Esophagus muscularis mucosa (tissue), 4 donors: ENCODE data around the gene RBM25. TPM values are rescaled to one million over a fixed set of nuclear protein-coding genes. Genes with fewer than 3 reads are reported as not detected.

ENCODE experiments used
- DNase-seq: peaks from one replicate; pipeline ENCODE4 v3.0.0-alpha.2; 2017; ENCODE audit errors: extremely low spot score
- H3K27ac ChIP-seq, 4 donors: fragments of 200-600 bp; sonication (generic); replicated peaks in 1 of 4; 1 replicate in 3 of 4; 2 replicates in 1 of 4; pipeline ENCODE4 v1.5.1; 2016 to 2019; ENCODE audit warnings: mild to moderate bottlenecking in 1 of 4
- H3K27me3 ChIP-seq, 4 donors: fragments of 200-600 bp; sonication (generic); one replicate each; pipeline versions ENCODE4 v1.5.1 to v1.6.0; 2016 to 2019
- H3K36me3 ChIP-seq, 4 donors: fragments of 200-600 bp; sonication (generic); one replicate each; pipeline ENCODE4 v1.5.1; 2016 to 2019
- H3K4me1 ChIP-seq, 4 donors: fragments of 200-600 bp; sonication (generic); one replicate each; pipeline ENCODE4 v1.5.1; 2016 to 2019
- H3K4me3 ChIP-seq, 4 donors: fragments of 200-600 bp; sonication (generic); 1 replicate in 2 of 4; 2 replicates in 2 of 4; pipeline ENCODE4 v1.5.1; 2016 to 2019; ENCODE audit warnings: mild to moderate bottlenecking in 4 of 4, moderate library complexity in 1 of 4
- H3K9me3 ChIP-seq, 4 donors: fragments of 200-600 bp; sonication (generic); 1 replicate in 3 of 4; 2 replicates in 1 of 4; pipeline ENCODE4 v1.5.1; 2016 to 2019
- CTCF ChIP-seq, 3 experiments: fragments of 200-600 bp in 2 of 3; fragments of 450-650 bp in 1 of 3; sonication (generic) in 2 of 3; IDR thresholded peaks; one replicate each; pipeline ENCODE4 v1.5.1; 2017 to 2019; ENCODE audit warnings: antibody characterized with exemption in 3 of 3, mild to moderate bottlenecking in 2 of 3, moderate library complexity in 1 of 3
- EP300 ChIP-seq: sonication (generic); formaldehyde crosslinking; IDR thresholded peaks from one replicate; pipeline ENCODE4 v1.6.1; 2017; ENCODE audit warnings: antibody characterized with exemption
- POLR2A ChIP-seq: fragments of 450-650 bp; IDR thresholded peaks from one replicate; pipeline ENCODE4 v1.6.1; 2017; ENCODE audit warnings: antibody characterized with exemption, moderate library complexity, mild to moderate bottlenecking, low read depth
- POLR2AphosphoS5 ChIP-seq, 2 donors: sonication (generic); formaldehyde crosslinking; IDR thresholded peaks; one replicate each; pipeline ENCODE4 v1.6.1; 2017; ENCODE audit warnings: antibody characterized with exemption in 2 of 2
- WGBS: methylation state at CpG from one replicate; pipeline ENCODE4 v1.1.5; 2018; 5-methylcytosine and 5-hydroxymethylcytosine counted together
- intact Hi-C: fragments of 100-400 bp; cut with DNase I; formaldehyde crosslinking; loops from one replicate; pipeline ENCODE4 v1.15.1; 2023
- small RNA-seq, 3 donors: library from RNA; depleted of rRNA; stranded (forward); fragments of <200 nt; gene quantifications; one replicate each; pipeline ENCODE3, GENCODE V24; 2016
- total RNA-seq, 4 donors: library from RNA; depleted of rRNA; stranded (reverse); fragments of >200 nt; gene quantifications; one replicate each; pipeline versions ENCODE4 v1.1.0 to v1.2.1, GENCODE V29; 2016

Gene RBM25
- total RNA-seq, 4 donors from 2014 or later, result 25.6 to 44.0 (median 35.1) TPM

GRCh38 chr14:73173092-73173735 lies 114.9 kb downstream of the RBM25 start:
- Histone ChIP-seq H3K9me3 (no peaks in the 10 kb centered on the region), H3K36me3 (peaks cover 45 to 87% (median 75%) of the 10 kb centered on the region in 4 donors), H3K27ac (no peak overlapping the region), H3K4me1 (no peaks in the 10 kb centered on the region), H3K4me3 (no peak overlapping the region), H3K27me3 (no peaks in the 10 kb centered on the region)
- TF ChIP-seq POLR2A (no peak), CTCF (IDR thresholded peaks at IDR 0.05) (peak; percentile 36 to 50 (median 41)), EP300 (no peak), POLR2AphosphoS5 (IDR thresholded peaks at IDR 0.05) (no peak)
- intact Hi-C loops, result loop anchor here (10.0 kb wide), 2 partner anchors 102 to 302 kb away; no protein-coding TSS in a partner anchor
- DNase-seq, result no peak
- WGBS, result 47% methylated on average over 3 of the region's 3 CpGs

Small RNAs within 50 kb of the gene (small RNA-seq; reads per million reads assigned to genes)
- 0 reads per million in 3 donors for gene RN7SL586P

Other genes starting within 250 kb of the RBM25 start
- 1 to 10 TPM in 2 of 4 donors, under 1 TPM in 2; 0.78 to 2.5 (median 1.7) TPM for gene DPF3, start 164.4 kb upstream of the RBM25 start, total RNA-seq
- 10 to 100 TPM; 10.9 to 18.7 (median 14.7) TPM for gene DCAF4, start 132.1 kb upstream of the RBM25 start, total RNA-seq
- 10 to 100 TPM; 18.4 to 26.6 (median 24.1) TPM for gene ZFYVE1, start 31.4 kb upstream of the RBM25 start, total RNA-seq
- gene PSEN1, start 78.0 kb downstream of the RBM25 start, total RNA-seq, result 10 to 100 TPM; 31.7 to 39.0 (median 38.3) TPM
- gene PAPLN, start 179.0 kb downstream of the RBM25 start, total RNA-seq, result 10 to 100 TPM; 12.0 to 43.5 (median 24.1) TPM